ENCODE measurements around the gene TECTB.

The TECTB gene

GRCh38 chr10:112303528-112303927 is 20.3 kb downstream of the TECTB start:
- 90% methylated on average over 2 of the region's 2 CpGs for WGBS
- no peak overlapping the region for H3K23ac ChIP-seq (ENCODE audit: low read length in 2 of 2)
- H2AK5ac ChIP-seq (ENCODE audit: low read length, severe bottlenecking): no peak overlapping the region

GRCh38 chr10:112304267-112304859 is 21.2 kb downstream of the TECTB start:
- H3K14ac ChIP-seq (ENCODE audit: low read length in 2 of 2): no peak overlapping the region
- H3K4me1 ChIP-seq (ENCODE audit: control insufficient read depth, insufficient read depth, low read depth, low read length): no peaks in the 10 kb centered on the region
- no peak overlapping the region for H2BK12ac ChIP-seq (ENCODE audit: low read length in 2 of 2)

More at GRCh38 chr10:112303528-112303927, 20.3 kb downstream of the TECTB start:
- no peak overlapping the region for H3K18ac ChIP-seq (ENCODE audit: low read depth in 1 of 2, low read length in 2 of 2)
- no peak overlapping the region for H2BK12ac ChIP-seq (ENCODE audit: low read length in 2 of 2)
- H2BK15ac ChIP-seq (ENCODE audit: low read depth, poor library complexity, severe bottlenecking): no peak overlapping the region
- H3K4ac ChIP-seq (ENCODE audit: low read depth in 1 of 2, low read length in 2 of 2): no peak overlapping the region
- no peaks in the 10 kb centered on the region for H3K9me3 ChIP-seq (ENCODE audit: control insufficient read depth, low read length)
- no peak overlapping the region for H3K4me2 ChIP-seq (ENCODE audit: low read length, poor library complexity, severe bottlenecking)
- H2BK5ac ChIP-seq (ENCODE audit: low read depth, low read length, poor library complexity, severe bottlenecking): no peak overlapping the region
- H3K27me3 ChIP-seq (ENCODE audit: control insufficient read depth in 1 of 2, insufficient read depth in 1 of 2, low read length in 2 of 2): peaks cover 21 to 24% of the 10 kb centered on the region in 2 experiments
- no peak for DNase-seq
- no peak overlapping the region for H2BK120ac ChIP-seq (ENCODE audit: low read depth, low read length)
- H3K36me3 ChIP-seq (ENCODE audit: control insufficient read depth in 1 of 2, insufficient read depth in 2 of 2, low read depth in 1 of 2, low read length in 2 of 2): no peaks in the 10 kb centered on the region
- H3K4me1 ChIP-seq (ENCODE audit: control insufficient read depth, insufficient read depth, low read depth, low read length): no peaks in the 10 kb centered on the region
- no peak overlapping the region for H3K4me3 ChIP-seq (ENCODE audit: insufficient read depth in 1 of 2, low read depth in 1 of 2, low read length in 2 of 2)
- no peak overlapping the region for H3K9ac ChIP-seq (ENCODE audit: low read length)
- H3K79me1 ChIP-seq (replicated peaks; ENCODE audit: low read length, poor library complexity, severe bottlenecking): no peaks in the 10 kb centered on the region
- no peak overlapping the region for H3K14ac ChIP-seq (ENCODE audit: low read length in 2 of 2)
- no peak overlapping the region for H4K91ac ChIP-seq (ENCODE audit: low read length)
- no peak overlapping the region for H2AFZ ChIP-seq (ENCODE audit: low read depth, low read length)
- no peak overlapping the region for H3K27ac ChIP-seq (ENCODE audit: low read length, poor library complexity, severe bottlenecking)
- H4K8ac ChIP-seq (ENCODE audit: low read length): no peak overlapping the region

GRCh38 chr10:112307358-112308124 is 24.3 kb downstream of the TECTB start:
- no peak overlapping the region for H4K8ac ChIP-seq (ENCODE audit: low read length)
- no peak overlapping the region for H3K4me2 ChIP-seq (ENCODE audit: low read length, poor library complexity, severe bottlenecking)
- no peak overlapping the region for H3K23ac ChIP-seq (ENCODE audit: low read length in 2 of 2)
- no peaks in the 10 kb centered on the region for H3K9me3 ChIP-seq (ENCODE audit: control insufficient read depth, low read length)
- H3K9ac ChIP-seq (ENCODE audit: low read length): no peak overlapping the region
- H2AK5ac ChIP-seq (ENCODE audit: low read length, severe bottlenecking): no peak overlapping the region
- no peaks in the 10 kb centered on the region for H3K36me3 ChIP-seq (ENCODE audit: control insufficient read depth in 1 of 2, insufficient read depth in 2 of 2, low read depth in 1 of 2, low read length in 2 of 2)
- H2AFZ ChIP-seq (ENCODE audit: low read depth, low read length): no peak overlapping the region
- no peaks in the 10 kb centered on the region for H3K4me1 ChIP-seq (ENCODE audit: control insufficient read depth, insufficient read depth, low read depth, low read length)
- H2BK5ac ChIP-seq (ENCODE audit: low read depth, low read length, poor library complexity, severe bottlenecking): no peak overlapping the region
- WGBS: 52% methylated on average over 4 of the region's 7 CpGs
- no peak overlapping the region for H2BK15ac ChIP-seq (ENCODE audit: low read depth, poor library complexity, severe bottlenecking)
- peaks cover 8 to 37% of the 10 kb centered on the region in 2 experiments for H3K27me3 ChIP-seq (ENCODE audit: control insufficient read depth in 1 of 2, insufficient read depth in 1 of 2, low read length in 2 of 2)
- H3K4ac ChIP-seq (ENCODE audit: low read depth in 1 of 2, low read length in 2 of 2): no peak overlapping the region
- no peak overlapping the region for H3K14ac ChIP-seq (ENCODE audit: low read length in 2 of 2)
- no peak overlapping the region for H2BK120ac ChIP-seq (ENCODE audit: low read depth, low read length)
- no peak overlapping the region for H2BK12ac ChIP-seq (ENCODE audit: low read length in 2 of 2)
- H3K4me3 ChIP-seq (ENCODE audit: insufficient read depth in 1 of 2, low read depth in 1 of 2, low read length in 2 of 2): no peak overlapping the region
- no peaks in the 10 kb centered on the region for H3K79me1 ChIP-seq (replicated peaks; ENCODE audit: low read length, poor library complexity, severe bottlenecking)
- peak; percentile 22 for DNase-seq
- H3K18ac ChIP-seq (ENCODE audit: low read depth in 1 of 2, low read length in 2 of 2): no peak overlapping the region
- no peak overlapping the region for H3K27ac ChIP-seq (ENCODE audit: low read length, poor library complexity, severe bottlenecking)
- no peak overlapping the region for H4K91ac ChIP-seq (ENCODE audit: low read length)

More at GRCh38 chr10:112304267-112304859, 21.2 kb downstream of the TECTB start:
- WGBS: 60% methylated on average over 3 of the region's 3 CpGs
- no peak overlapping the region for H3K9ac ChIP-seq (ENCODE audit: low read length)
- no peak overlapping the region for H3K4me2 ChIP-seq (ENCODE audit: low read length, poor library complexity, severe bottlenecking)
- no peak overlapping the region for H2BK15ac ChIP-seq (ENCODE audit: low read depth, poor library complexity, severe bottlenecking)
- no peak overlapping the region for H3K23ac ChIP-seq (ENCODE audit: low read length in 2 of 2)
- H3K18ac ChIP-seq (ENCODE audit: low read depth in 1 of 2, low read length in 2 of 2): no peak overlapping the region
- H3K4me3 ChIP-seq (ENCODE audit: insufficient read depth in 1 of 2, low read depth in 1 of 2, low read length in 2 of 2): no peak overlapping the region
- no peaks in the 10 kb centered on the region for H3K36me3 ChIP-seq (ENCODE audit: control insufficient read depth in 1 of 2, insufficient read depth in 2 of 2, low read depth in 1 of 2, low read length in 2 of 2)
- H3K27me3 ChIP-seq (ENCODE audit: control insufficient read depth in 1 of 2, insufficient read depth in 1 of 2, low read length in 2 of 2): peaks cover 16 to 26% of the 10 kb centered on the region in 2 experiments
- no peak overlapping the region for H4K91ac ChIP-seq (ENCODE audit: low read length)
- no peak overlapping the region for H3K4ac ChIP-seq (ENCODE audit: low read depth in 1 of 2, low read length in 2 of 2)
- H2AK5ac ChIP-seq (ENCODE audit: low read length, severe bottlenecking): no peak overlapping the region
- no peaks in the 10 kb centered on the region for H3K79me1 ChIP-seq (replicated peaks; ENCODE audit: low read length, poor library complexity, severe bottlenecking)
- H3K27ac ChIP-seq (ENCODE audit: low read length, poor library complexity, severe bottlenecking): no peak overlapping the region
- no peak overlapping the region for H2BK5ac ChIP-seq (ENCODE audit: low read depth, low read length, poor library complexity, severe bottlenecking)
- H4K8ac ChIP-seq (ENCODE audit: low read length): no peak overlapping the region
- DNase-seq: no peak
- no peak overlapping the region for H2AFZ ChIP-seq (ENCODE audit: low read depth, low read length)
- H3K9me3 ChIP-seq (ENCODE audit: control insufficient read depth, low read length): no peaks in the 10 kb centered on the region
- H2BK120ac ChIP-seq (ENCODE audit: low read depth, low read length): no peak overlapping the region

GRCh38 chr10:112308125-112308502 is 24.9 kb downstream of the TECTB start:
- Histone ChIP-seq H2BK15ac (ENCODE audit: low read depth, poor library complexity, severe bottlenecking) (no peak overlapping the region), H3K4me2 (ENCODE audit: low read length, poor library complexity, severe bottlenecking) (no peak overlapping the region), H3K14ac (ENCODE audit: low read length in 2 of 2) (no peak overlapping the region), H2BK5ac (ENCODE audit: low read depth, low read length, poor library complexity, severe bottlenecking) (no peak overlapping the region), H4K8ac (ENCODE audit: low read length) (no peak overlapping the region), H2AFZ (ENCODE audit: low read depth, low read length) (no peak overlapping the region), H3K23ac (ENCODE audit: low read length in 2 of 2) (no peak overlapping the region), H4K91ac (ENCODE audit: low read length) (no peak overlapping the region), H3K4me3 (ENCODE audit: insufficient read depth in 1 of 2, low read depth in 1 of 2, low read length in 2 of 2) (no peak overlapping the region), H2BK12ac (ENCODE audit: low read length in 2 of 2) (no peak overlapping the region), H3K27ac (ENCODE audit: low read length, poor library complexity, severe bottlenecking) (no peak overlapping the region), H3K9ac (ENCODE audit: low read length) (no peak overlapping the region), H3K4ac (ENCODE audit: low read depth in 1 of 2, low read length in 2 of 2) (no peak overlapping the region), H3K27me3 (ENCODE audit: control insufficient read depth in 1 of 2, insufficient read depth in 1 of 2, low read length in 2 of 2) (peaks cover 8 to 37% of the 10 kb centered on the region in 2 experiments), H3K79me1 (replicated peaks; ENCODE audit: low read length, poor library complexity, severe bottlenecking) (no peaks in the 10 kb centered on the region), H3K18ac (ENCODE audit: low read depth in 1 of 2, low read length in 2 of 2) (no peak overlapping the region), H3K4me1 (ENCODE audit: control insufficient read depth, insufficient read depth, low read depth, low read length) (no peaks in the 10 kb centered on the region), H2AK5ac (ENCODE audit: low read length, severe bottlenecking) (no peak overlapping the region), H3K9me3 (ENCODE audit: control insufficient read depth, low read length) (no peaks in the 10 kb centered on the region), H2BK120ac (ENCODE audit: low read depth, low read length) (no peak overlapping the region), H3K36me3 (ENCODE audit: control insufficient read depth in 1 of 2, insufficient read depth in 2 of 2, low read depth in 1 of 2, low read length in 2 of 2) (no peaks in the 10 kb centered on the region)
- WGBS: 33% methylated on average over 2 of the region's 3 CpGs
- no peak for DNase-seq
